Measurements from ENCODE around the gene SMYD3. TPM values are rescaled to one million over a fixed set of nuclear protein-coding genes. Genes with fewer than 3 reads are reported as not detected.

Gene SMYD3
- total RNA-seq, 4 donors from 2014 or later: 11.6 to 26.9 (median 18.3) TPM

DNA sequence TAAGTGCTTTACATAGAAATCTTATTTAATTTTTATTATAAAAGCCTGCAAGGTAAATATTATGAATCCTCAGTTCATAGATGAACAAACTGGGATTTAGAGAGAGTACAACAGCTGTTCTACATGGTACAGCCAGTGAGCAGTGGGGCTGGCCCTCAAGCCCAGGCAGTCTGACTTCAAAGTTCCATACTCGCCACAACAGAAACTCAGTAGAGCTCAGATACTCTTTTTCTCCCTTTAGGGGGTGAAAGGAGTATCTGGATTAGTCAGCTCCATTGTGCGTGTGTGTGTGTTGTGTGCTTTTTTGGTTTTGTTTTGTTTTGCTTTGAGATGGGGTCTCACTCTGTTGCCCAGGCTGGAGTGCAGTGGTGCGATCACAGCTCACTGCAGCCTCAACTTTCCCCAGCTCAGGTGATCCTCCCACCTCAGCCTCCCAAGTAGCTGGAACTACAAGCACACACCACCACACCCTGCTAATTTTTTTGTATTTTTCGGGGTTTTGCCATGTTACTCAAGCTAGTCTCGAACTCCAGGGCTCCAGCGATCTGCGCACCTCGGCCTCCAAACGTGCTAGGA is 378.5 kb downstream of the SMYD3 start:
- H3K4me3 ChIP-seq: no peak overlapping the region
- H3K27ac ChIP-seq: no peak overlapping the region
- H3K36me3 ChIP-seq: no peaks in the 10 kb centered on the region
- H3K9me3 ChIP-seq: no peaks in the 10 kb centered on the region
- H3K27me3 ChIP-seq: no peaks in the 10 kb centered on the region
- no peak for ATAC-seq
- H3K4me1 ChIP-seq: no peaks in the 10 kb centered on the region
- 96 to 100% methylated on average over 5 to 9 of the region's 9 CpGs for WGBS, 2 donors (ENCODE audit: low coverage in 1 of 2)
- TF ChIP-seq EP300 (IDR thresholded peaks at IDR 0.05): no peak
- TF ChIP-seq POLR2A (IDR thresholded peaks at IDR 0.05): no peak
- no peak for TF ChIP-seq POLR2AphosphoS5 (IDR thresholded peaks at IDR 0.05)
- no peak for TF ChIP-seq CTCF (IDR thresholded peaks at IDR 0.05)

DNA sequence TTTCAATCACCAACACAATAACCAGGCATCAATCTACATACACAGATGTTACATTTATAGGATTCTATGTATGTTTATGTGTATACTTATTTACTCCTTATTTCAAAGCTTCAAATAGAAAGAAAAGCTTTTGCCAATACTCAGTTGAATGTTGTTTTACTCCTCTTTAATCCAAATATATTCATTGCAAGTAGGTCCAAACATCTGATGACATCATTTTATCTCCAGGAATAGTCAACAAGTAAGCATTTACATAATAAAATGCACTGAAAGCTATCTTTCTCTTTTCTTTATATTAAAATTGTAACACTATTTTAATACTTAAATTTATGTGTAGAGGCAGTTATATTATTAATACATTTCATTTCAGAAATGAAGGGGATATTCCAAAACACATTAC is 380.5 kb downstream of the SMYD3 start:
- Histone ChIP-seq H3K27me3 (no peaks in the 10 kb centered on the region), H3K9me3 (no peaks in the 10 kb centered on the region), H3K36me3 (no peaks in the 10 kb centered on the region), H3K27ac (no peak overlapping the region), H3K4me1 (no peaks in the 10 kb centered on the region), H3K4me3 (no peak overlapping the region)
- no peak for ATAC-seq
- TF ChIP-seq CTCF (IDR thresholded peaks at IDR 0.05) (no peak), POLR2AphosphoS5 (IDR thresholded peaks at IDR 0.05) (no peak), EP300 (IDR thresholded peaks at IDR 0.05) (no peak), POLR2A (IDR thresholded peaks at IDR 0.05) (no peak)

GRCh38 chr1:246122071-246122470 is 385.0 kb downstream of the SMYD3 start:
- H3K27ac ChIP-seq: no peak overlapping the region
- H3K4me1 ChIP-seq: peaks cover 0 to 5% (median 0%) of the 10 kb centered on the region in 3 donors
- H3K27me3 ChIP-seq: no peaks in the 10 kb centered on the region
- 100% methylated on average over 2 of the region's 3 CpGs for WGBS, 2 donors (ENCODE audit: low coverage in 1 of 2)
- no peak for ATAC-seq
- no peaks in the 10 kb centered on the region for H3K9me3 ChIP-seq
- H3K4me3 ChIP-seq: no peak overlapping the region
- no peaks in the 10 kb centered on the region for H3K36me3 ChIP-seq
- TF ChIP-seq EP300 (IDR thresholded peaks at IDR 0.05): no peak
- no peak for TF ChIP-seq CTCF (IDR thresholded peaks at IDR 0.05)
- no peak for TF ChIP-seq POLR2AphosphoS5 (IDR thresholded peaks at IDR 0.05)
- TF ChIP-seq POLR2A (IDR thresholded peaks at IDR 0.05): no peak

GRCh38 chr1:246121533-246121932 is 385.5 kb downstream of the SMYD3 start:
- Histone ChIP-seq H3K4me1 (peaks cover 0 to 5% (median 0%) of the 10 kb centered on the region in 3 donors), H3K9me3 (no peaks in the 10 kb centered on the region), H3K36me3 (no peaks in the 10 kb centered on the region), H3K4me3 (no peak overlapping the region), H3K27me3 (no peaks in the 10 kb centered on the region), H3K27ac (no peak overlapping the region)
- ATAC-seq: no peak
- TF ChIP-seq POLR2A (IDR thresholded peaks at IDR 0.05) (no peak), POLR2AphosphoS5 (IDR thresholded peaks at IDR 0.05) (no peak)
- WGBS, 2 donors (ENCODE audit: low coverage in 1 of 2): 76 to 95% methylated on average over 4 of the region's 4 CpGs

- no peaks in the 10 kb centered on the region for H3K27me3 ChIP-seq
- ATAC-seq: no peak
- H3K9me3 ChIP-seq: no peaks in the 10 kb centered on the region
- 35 to 39% methylated on average over 9 to 10 of the region's 10 CpGs for WGBS, 2 donors (ENCODE audit: low coverage in 1 of 2)
- peaks cover 0 to 12% (median 0%) of the 10 kb centered on the region in 3 donors for H3K4me1 ChIP-seq
- H3K27ac ChIP-seq: no peak overlapping the region
- TF ChIP-seq CTCF (IDR thresholded peaks at IDR 0.05): peak; percentile 8 to 67 (median 42)
- TF ChIP-seq POLR2A (IDR thresholded peaks at IDR 0.05): no peak
- H3K4me3 ChIP-seq: no peak overlapping the region
- H3K36me3 ChIP-seq: no peaks in the 10 kb centered on the region
These were observed 389.9 kb downstream of the SMYD3 start for GRCh38 chr1:246117066-246117791.

All from gastroesophageal sphincter (tissue), 4 donors.